ENCODE data around the gene RFC5. TPM values are rescaled to one million over a fixed set of nuclear protein-coding genes. Genes with fewer than 3 reads are reported as not detected.
A peak's percentile ranks its signal among the peaks of the same experiment; 100 is the strongest.

RFC5 gene
- total RNA-seq, 1 experiment from 2014 or later = 78.6 TPM

GRCh38 chr12:117994551-117995438, 21.7 kb upstream of the RFC5 start:
- Histone ChIP-seq H4K20me1 (ENCODE audit: insufficient read depth) (no peaks in the 10 kb centered on the region), H3K4me3 (replicated peaks in 1 of 2; ENCODE audit: low read depth in 1 of 2, low read length in 2 of 2) (no peak overlapping the region), H3K9ac (ENCODE audit: low read length) (no peak overlapping the region), H3K27me3 (ENCODE audit: insufficient read depth, low read length) (no peaks in the 10 kb centered on the region), H3K79me2 (ENCODE audit: insufficient read depth, low read length) (no peaks in the 10 kb centered on the region), H3K9me3 (ENCODE audit: control insufficient read depth in 1 of 2, insufficient read depth in 1 of 2, low read depth in 1 of 2, low read length in 2 of 2) (peaks cover 0 to 3% of the 10 kb centered on the region in 2 experiments; a peak in 1 of 4 replicates), H2AFZ (ENCODE audit: low read depth, low read length, poor library complexity, severe bottlenecking) (no peak overlapping the region), H3K27ac (ENCODE audit: low read depth, low read length) (no peak overlapping the region), H3K9me2 (ENCODE audit: insufficient read depth) (no peaks in the 10 kb centered on the region), H3K4me2 (ENCODE audit: low read length) (no peak overlapping the region), H3K36me3 (ENCODE audit: control insufficient read depth in 1 of 2, insufficient read depth in 2 of 2, low read length in 2 of 2) (no peaks in the 10 kb centered on the region; a peak in 1 of 4 replicates), H3K4me1 (ENCODE audit: control insufficient read depth in 1 of 2, insufficient read depth in 2 of 2, low read length in 2 of 2) (peaks cover 0 to 12% of the 10 kb centered on the region in 2 experiments; a peak in 2 of 4 replicates)
- DNase-seq (ENCODE audit: low read depth, low spot score) = no peak
- intact Hi-C loops (cut with micrococcal nuclease) = no loop called here
- POLR2A ChIA-PET = no interaction called here
- RAD21 ChIA-PET (ENCODE audit: low non-redundant PET in 1 of 2, low total read pairs in 2 of 2, uncharacterized antibody in 2 of 2, unreplicated experiment in 2 of 2) = no interaction called here
- ATAC-seq = peak; percentile 40; the same call in 1 of the 2 replicates
- TF ChIP-seq, protein P1, sequence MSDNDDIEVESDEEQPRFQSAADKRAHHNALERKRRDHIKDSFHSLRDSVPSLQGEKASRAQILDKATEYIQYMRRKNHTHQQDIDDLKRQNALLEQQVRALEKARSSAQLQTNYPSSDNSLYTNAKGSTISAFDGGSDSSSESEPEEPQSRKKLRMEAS (IDR thresholded peaks at IDR 0.05) = no peak
- TF ChIP-seq ATF3 (IDR thresholded peaks at IDR 0.05) (no peak), TCF7L2 (IDR thresholded peaks at IDR 0.05; ENCODE audit: borderline replicate concordance, extremely low read depth, insufficient read depth, insufficient read length) (no peak), ZFX (IDR thresholded peaks at IDR 0.05) (no peak), JUND (IDR thresholded peaks at IDR 0.05) (no peak), ZBTB33 (IDR thresholded peaks at IDR 0.05; ENCODE audit: extremely low read depth, insufficient replicate concordance, low read length) (no peak), CEBPB (IDR thresholded peaks at IDR 0.05; ENCODE audit: low read depth) (no peak), EZH2 (IDR thresholded peaks at IDR 0.05) (no peak), CTCF (IDR thresholded peaks at IDR 0.05 in 2 of 3, conservative IDR thresholded peaks at IDR 0.05 in 1 of 3; ENCODE audit: borderline replicate concordance in 1 of 3, insufficient read depth in 1 of 3, low read depth in 2 of 3, low read length in 2 of 3) (no peak), RAD21 (IDR thresholded peaks at IDR 0.05; ENCODE audit: low read depth) (no peak), SRF (IDR thresholded peaks at IDR 0.05; ENCODE audit: low read depth) (no peak), SIN3A (IDR thresholded peaks at IDR 0.05; ENCODE audit: low read depth) (no peak), CBX3 (IDR thresholded peaks at IDR 0.05; ENCODE audit: low read depth) (no peak), FOSL1 (IDR thresholded peaks at IDR 0.05; ENCODE audit: low read depth) (no peak), EZH2phosphoT487 (IDR thresholded peaks at IDR 0.05; ENCODE audit: borderline replicate concordance) (no peak)
- TF ChIP-seq, protein P2, sequence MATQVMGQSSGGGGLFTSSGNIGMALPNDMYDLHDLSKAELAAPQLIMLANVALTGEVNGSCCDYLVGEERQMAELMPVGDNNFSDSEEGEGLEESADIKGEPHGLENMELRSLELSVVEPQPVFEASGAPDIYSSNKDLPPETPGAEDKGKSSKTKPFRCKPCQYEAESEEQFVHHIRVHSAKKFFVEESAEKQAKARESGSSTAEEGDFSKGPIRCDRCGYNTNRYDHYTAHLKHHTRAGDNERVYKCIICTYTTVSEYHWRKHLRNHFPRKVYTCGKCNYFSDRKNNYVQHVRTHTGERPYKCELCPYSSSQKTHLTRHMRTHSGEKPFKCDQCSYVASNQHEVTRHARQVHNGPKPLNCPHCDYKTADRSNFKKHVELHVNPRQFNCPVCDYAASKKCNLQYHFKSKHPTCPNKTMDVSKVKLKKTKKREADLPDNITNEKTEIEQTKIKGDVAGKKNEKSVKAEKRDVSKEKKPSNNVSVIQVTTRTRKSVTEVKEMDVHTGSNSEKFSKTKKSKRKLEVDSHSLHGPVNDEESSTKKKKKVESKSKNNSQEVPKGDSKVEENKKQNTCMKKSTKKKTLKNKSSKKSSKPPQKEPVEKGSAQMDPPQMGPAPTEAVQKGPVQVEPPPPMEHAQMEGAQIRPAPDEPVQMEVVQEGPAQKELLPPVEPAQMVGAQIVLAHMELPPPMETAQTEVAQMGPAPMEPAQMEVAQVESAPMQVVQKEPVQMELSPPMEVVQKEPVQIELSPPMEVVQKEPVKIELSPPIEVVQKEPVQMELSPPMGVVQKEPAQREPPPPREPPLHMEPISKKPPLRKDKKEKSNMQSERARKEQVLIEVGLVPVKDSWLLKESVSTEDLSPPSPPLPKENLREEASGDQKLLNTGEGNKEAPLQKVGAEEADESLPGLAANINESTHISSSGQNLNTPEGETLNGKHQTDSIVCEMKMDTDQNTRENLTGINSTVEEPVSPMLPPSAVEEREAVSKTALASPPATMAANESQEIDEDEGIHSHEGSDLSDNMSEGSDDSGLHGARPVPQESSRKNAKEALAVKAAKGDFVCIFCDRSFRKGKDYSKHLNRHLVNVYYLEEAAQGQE (IDR thresholded peaks at IDR 0.05; ENCODE audit: low read depth) = no peak
- CTCF ChIA-PET = no interaction called here
- BruUV-seq (replicated peaks) = no TSS peak
